Fibroblast of pulmonary artery (primary cell): Measurements from ENCODE around the gene EIF4G3.
"Not testable (repeated sequence)": the region's sequence is repeated elsewhere in the genome, so short reads cannot be mapped to it uniquely, and the experiment has no call there.

Experiments used
- DNase-seq: peaks from one replicate; pipeline ENCODE4 v3.0.0-alpha.2; 2010; ENCODE audit warnings: low read depth
- H3K4me3 ChIP-seq: replicated peaks from 2 replicates; pipeline ENCODE4 v1.5.1; 2011; ENCODE audit warnings: low read depth, mild to moderate bottlenecking, control low read depth, low read length, moderate library complexity
- TF ChIP-seq, protein P1 (sequence below): IDR thresholded peaks from 2 replicates; pipeline ENCODE4 v1.5.1; 2011; ENCODE audit warnings: mild to moderate bottlenecking, control low read depth, low read length, inconsistent platforms; ENCODE audit errors: missing control alignments

Gene EIF4G3

GRCh38 chr1:21149430-21149854, 27.3 kb downstream of the EIF4G3 start:
- H3K4me3 ChIP-seq = no peak overlapping the region
- TF ChIP-seq, protein P1, sequence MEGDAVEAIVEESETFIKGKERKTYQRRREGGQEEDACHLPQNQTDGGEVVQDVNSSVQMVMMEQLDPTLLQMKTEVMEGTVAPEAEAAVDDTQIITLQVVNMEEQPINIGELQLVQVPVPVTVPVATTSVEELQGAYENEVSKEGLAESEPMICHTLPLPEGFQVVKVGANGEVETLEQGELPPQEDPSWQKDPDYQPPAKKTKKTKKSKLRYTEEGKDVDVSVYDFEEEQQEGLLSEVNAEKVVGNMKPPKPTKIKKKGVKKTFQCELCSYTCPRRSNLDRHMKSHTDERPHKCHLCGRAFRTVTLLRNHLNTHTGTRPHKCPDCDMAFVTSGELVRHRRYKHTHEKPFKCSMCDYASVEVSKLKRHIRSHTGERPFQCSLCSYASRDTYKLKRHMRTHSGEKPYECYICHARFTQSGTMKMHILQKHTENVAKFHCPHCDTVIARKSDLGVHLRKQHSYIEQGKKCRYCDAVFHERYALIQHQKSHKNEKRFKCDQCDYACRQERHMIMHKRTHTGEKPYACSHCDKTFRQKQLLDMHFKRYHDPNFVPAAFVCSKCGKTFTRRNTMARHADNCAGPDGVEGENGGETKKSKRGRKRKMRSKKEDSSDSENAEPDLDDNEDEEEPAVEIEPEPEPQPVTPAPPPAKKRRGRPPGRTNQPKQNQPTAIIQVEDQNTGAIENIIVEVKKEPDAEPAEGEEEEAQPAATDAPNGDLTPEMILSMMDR = no peak
- DNase-seq = peak; percentile 72

- TF ChIP-seq, protein P1 = no peak
- DNase-seq = no peak
- no peak overlapping the region for H3K4me3 ChIP-seq
Observed at GRCh38 chr1:21143752-21144151, 32.9 kb downstream of the EIF4G3 start.

DNA sequence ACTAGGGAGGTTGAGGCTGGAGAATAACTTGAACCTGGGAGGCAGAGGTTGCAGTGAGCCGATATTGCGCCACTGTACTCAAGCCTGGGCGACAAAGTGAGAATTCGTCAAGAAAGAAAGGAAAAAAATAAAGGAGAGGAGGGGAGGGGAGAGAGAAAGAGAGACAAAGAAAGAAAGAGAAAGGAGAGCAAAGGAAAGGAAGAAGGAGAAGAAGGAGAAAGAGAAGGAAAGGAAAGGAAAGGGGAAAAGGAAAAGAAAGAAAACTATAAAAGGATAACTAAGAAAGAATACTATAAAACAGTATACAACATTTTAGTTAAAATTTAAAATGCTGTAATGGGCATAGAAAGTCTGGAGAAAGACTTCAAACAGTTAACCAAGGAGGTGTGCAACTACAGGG, 33.6 kb downstream of the EIF4G3 start:
- no peak for DNase-seq
- TF ChIP-seq, protein P1 = no peak
- H3K4me3 ChIP-seq = no peak overlapping the region

- TF ChIP-seq, protein P1 = no peak
- DNase-seq = no peak
- H3K4me3 ChIP-seq = no peak overlapping the region
Observed at GRCh38 chr1:21141030-21141429, 35.7 kb downstream of the EIF4G3 start.

DNA sequence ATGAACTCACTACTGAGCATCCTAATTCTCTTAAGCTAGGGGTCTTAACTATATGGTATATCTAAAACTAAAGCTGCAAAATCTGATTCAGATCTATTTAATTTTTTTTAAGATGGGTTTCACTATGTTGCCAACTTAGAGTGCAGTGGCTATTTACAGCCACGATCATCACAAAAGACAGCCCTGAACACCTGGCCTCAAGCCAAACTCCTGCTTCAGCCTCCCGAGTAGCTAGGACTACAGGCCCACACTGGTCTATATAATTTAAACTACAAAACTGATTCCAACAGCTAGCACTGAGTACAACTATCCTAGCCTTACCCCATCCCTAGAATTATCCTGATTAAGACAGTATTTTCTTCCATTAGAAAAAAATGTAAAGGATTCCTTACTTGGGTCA, 37.1 kb downstream of the EIF4G3 start:
- no peak overlapping the region for H3K4me3 ChIP-seq
- DNase-seq = peak; percentile 49
- TF ChIP-seq, protein P1 = no peak

- DNase-seq, H3K4me3 ChIP-seq: not testable (repeated sequence)
Observed at GRCh38 chr1:21136344-21136743, 40.4 kb downstream of the EIF4G3 start.

DNA sequence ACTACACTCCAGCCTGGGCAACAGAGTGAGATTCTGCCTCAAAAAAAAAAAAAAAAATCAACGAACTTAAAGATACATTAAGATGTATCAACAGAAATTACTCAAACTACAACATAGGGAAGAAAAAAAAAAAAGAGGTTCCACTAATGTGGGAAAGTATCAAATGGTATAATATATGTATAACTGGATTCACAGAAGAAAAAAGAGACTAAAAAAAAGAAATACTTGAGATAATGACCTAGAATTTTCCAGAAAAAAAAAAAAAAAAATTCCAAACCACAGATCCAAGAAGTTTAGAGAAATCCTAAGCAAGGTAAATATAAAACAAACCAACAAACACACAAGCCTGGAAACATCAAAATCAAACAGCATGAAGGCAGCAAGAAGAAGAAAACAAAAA, 45.5 kb downstream of the EIF4G3 start:
- H3K4me3 ChIP-seq = no peak overlapping the region
- TF ChIP-seq, protein P1 = no peak
- no peak for DNase-seq

GRCh38 chr1:21129407-21129806, 47.3 kb downstream of the EIF4G3 start:
- H3K4me3 ChIP-seq = no peak overlapping the region
- no peak for DNase-seq
- TF ChIP-seq, protein P1 = no peak
